Measurements from ENCODE around the gene RAPGEF3.
A peak's percentile ranks its signal among the peaks of the same experiment; 100 is the strongest.

The RAPGEF3 gene

GRCh38 chr12:47686645-47687240, 71.9 kb downstream of the RAPGEF3 start:
- Mint-ChIP-seq H3K9me3 (peaks cover under 1% of the 10 kb centered on the region), H3K27ac (no peak overlapping the region), H3K4me1 (no peaks in the 10 kb centered on the region), H3K36me3 (ENCODE audit: low read depth) (peaks cover 39% of the 10 kb centered on the region), H3K27me3 (ENCODE audit: low read depth, poor library complexity) (no peaks in the 10 kb centered on the region), H3K4me3 (no peak overlapping the region)
- peak; percentile 46 for TF ChIP-seq CTCF (IDR thresholded peaks at IDR 0.05)
- DNase-seq = no peak

Measured in nephron progenitor cell (in vitro differentiated cells).